Body of pancreas (tissue), 4 donors: ENCODE data around the gene RAB3IP.

Source experiments
- POLR2A ChIP-seq, 3 donors: fragments of 450-650 bp; IDR thresholded peaks; one replicate each; pipeline ENCODE4 v1.6.1; 2016; ENCODE audit warnings: antibody characterized with exemption in 3 of 3, mild to moderate bottlenecking in 2 of 3
- TF ChIP-seq, protein P1 (sequence below), 7 experiments: fragments of 450-650 bp in 4 of 7; fragments of 200-600 bp in 3 of 7; sonication (generic) in 3 of 7; IDR thresholded peaks; one replicate each; pipeline ENCODE4 v1.5.1; 2016 to 2019; ENCODE audit warnings: antibody characterized with exemption in 7 of 7

GRCh38 chr12:69766260-69766659 lies 27.6 kb downstream of the RAB3IP start:
- TF ChIP-seq, protein P1, sequence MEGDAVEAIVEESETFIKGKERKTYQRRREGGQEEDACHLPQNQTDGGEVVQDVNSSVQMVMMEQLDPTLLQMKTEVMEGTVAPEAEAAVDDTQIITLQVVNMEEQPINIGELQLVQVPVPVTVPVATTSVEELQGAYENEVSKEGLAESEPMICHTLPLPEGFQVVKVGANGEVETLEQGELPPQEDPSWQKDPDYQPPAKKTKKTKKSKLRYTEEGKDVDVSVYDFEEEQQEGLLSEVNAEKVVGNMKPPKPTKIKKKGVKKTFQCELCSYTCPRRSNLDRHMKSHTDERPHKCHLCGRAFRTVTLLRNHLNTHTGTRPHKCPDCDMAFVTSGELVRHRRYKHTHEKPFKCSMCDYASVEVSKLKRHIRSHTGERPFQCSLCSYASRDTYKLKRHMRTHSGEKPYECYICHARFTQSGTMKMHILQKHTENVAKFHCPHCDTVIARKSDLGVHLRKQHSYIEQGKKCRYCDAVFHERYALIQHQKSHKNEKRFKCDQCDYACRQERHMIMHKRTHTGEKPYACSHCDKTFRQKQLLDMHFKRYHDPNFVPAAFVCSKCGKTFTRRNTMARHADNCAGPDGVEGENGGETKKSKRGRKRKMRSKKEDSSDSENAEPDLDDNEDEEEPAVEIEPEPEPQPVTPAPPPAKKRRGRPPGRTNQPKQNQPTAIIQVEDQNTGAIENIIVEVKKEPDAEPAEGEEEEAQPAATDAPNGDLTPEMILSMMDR (IDR thresholded peaks at IDR 0.05): no peak
- TF ChIP-seq POLR2A (IDR thresholded peaks at IDR 0.05): no peak
